DOHH2 (cell line): ENCODE measurements around the gene CPNE9.

Experiments used
- EZH2phosphoT487 ChIP-seq: fragments of 200-600 bp; sonication (generic); IDR thresholded peaks from 2 replicates; pipeline ENCODE4 v1.6.1; 2017; ENCODE audit warnings: borderline replicate concordance, mild to moderate bottlenecking, antibody characterized with exemption, low read length, moderate library complexity, mixed read lengths
- TF ChIP-seq, protein P1 (sequence below): fragments of 200-600 bp; sonication (generic); IDR thresholded peaks from one replicate; pipeline ENCODE4 v1.5.1; 2014; ENCODE audit warnings: antibody characterized with exemption, mild to moderate bottlenecking, low read depth, low read length; ENCODE audit not compliant: poor library complexity, severe bottlenecking

GRCh38 chr3:9659849-9660248, 43.8 kb upstream of the CPNE9 start:
- TF ChIP-seq, protein P1, sequence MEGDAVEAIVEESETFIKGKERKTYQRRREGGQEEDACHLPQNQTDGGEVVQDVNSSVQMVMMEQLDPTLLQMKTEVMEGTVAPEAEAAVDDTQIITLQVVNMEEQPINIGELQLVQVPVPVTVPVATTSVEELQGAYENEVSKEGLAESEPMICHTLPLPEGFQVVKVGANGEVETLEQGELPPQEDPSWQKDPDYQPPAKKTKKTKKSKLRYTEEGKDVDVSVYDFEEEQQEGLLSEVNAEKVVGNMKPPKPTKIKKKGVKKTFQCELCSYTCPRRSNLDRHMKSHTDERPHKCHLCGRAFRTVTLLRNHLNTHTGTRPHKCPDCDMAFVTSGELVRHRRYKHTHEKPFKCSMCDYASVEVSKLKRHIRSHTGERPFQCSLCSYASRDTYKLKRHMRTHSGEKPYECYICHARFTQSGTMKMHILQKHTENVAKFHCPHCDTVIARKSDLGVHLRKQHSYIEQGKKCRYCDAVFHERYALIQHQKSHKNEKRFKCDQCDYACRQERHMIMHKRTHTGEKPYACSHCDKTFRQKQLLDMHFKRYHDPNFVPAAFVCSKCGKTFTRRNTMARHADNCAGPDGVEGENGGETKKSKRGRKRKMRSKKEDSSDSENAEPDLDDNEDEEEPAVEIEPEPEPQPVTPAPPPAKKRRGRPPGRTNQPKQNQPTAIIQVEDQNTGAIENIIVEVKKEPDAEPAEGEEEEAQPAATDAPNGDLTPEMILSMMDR, result no peak
- no peak for TF ChIP-seq EZH2phosphoT487
